Right lung (tissue), 5 donors: ENCODE results near the gene UTP25. TPM values are rescaled to one million over a fixed set of nuclear protein-coding genes. Genes with fewer than 3 reads are reported as not detected.
"Not testable (repeated sequence)": the region's sequence is repeated elsewhere in the genome, so short reads cannot be mapped to it uniquely, and the experiment has no call there.

Source experiments
- DNase-seq, 2 donors: peaks; one replicate each; pipeline ENCODE4 v3.0.0-alpha.2; 2013
- polyA plus RNA-seq, 5 donors: library from polyadenylated mRNA; unstranded; fragments of 120-200 nt; gene quantifications; one replicate each; pipeline versions ENCODE4 v1.2.1 to v1.2.3, GENCODE V29; 2013; ENCODE audit warnings: inconsistent platforms in 1 of 5, low replicate concordance in 1 of 5; ENCODE audit not compliant: insufficient read length in 5 of 5, insufficient read depth in 1 of 5

UTP25 gene
- polyA plus RNA-seq, 5 donors = 8.2 to 11.7 (median 10.9) TPM

- no peak for DNase-seq
Observed at GRCh38 chr1:209895709-209896108, 67.9 kb downstream of the UTP25 start.

- no peak for DNase-seq
Observed at GRCh38 chr1:209896346-209896745, 68.6 kb downstream of the UTP25 start.

- not testable (repeated sequence) for DNase-seq
Observed at GRCh38 chr1:209898271-209898670, 70.5 kb downstream of the UTP25 start.

DNA sequence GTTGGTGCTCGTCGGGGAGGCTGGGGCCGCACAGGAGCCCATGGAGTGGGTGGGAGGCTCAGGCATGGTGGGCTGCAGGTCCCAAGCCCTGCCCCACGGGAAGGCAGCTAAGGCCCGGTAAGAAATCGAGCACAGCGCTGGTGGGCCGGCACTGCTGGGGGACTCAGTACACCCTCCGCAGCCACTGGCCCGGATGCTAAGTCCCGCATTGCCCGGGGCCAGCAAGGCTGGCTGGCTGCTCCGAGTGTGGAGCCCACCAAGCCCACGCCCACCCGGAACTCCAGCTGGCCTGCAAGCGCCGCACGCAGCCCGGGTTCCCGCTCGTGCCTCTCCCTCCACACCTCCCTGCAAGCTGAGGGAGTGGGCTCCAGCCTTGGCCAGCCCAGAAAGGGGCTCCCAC is 71.1 kb downstream of the UTP25 start:
- not testable (repeated sequence) for DNase-seq

DNA sequence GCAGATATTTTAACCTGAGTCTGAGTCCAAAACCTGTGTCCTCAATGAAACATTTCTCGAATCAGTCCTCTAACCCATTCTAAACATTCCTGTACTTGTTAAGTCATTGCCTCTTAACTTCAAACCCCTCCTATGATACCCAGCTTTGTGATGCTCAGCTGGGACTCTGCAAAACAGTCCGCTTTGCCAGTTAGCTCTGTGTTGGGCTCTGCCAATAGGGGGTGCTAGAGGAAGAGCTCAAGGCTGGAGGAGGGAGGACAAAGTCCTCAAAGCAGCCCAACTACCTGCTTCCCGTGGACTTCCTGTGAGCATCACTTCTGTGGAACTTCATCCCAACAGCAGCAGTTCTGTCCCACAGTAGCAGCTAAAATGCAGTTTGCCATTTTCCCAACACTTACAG is 72.2 kb downstream of the UTP25 start:
- no peak for DNase-seq

DNA sequence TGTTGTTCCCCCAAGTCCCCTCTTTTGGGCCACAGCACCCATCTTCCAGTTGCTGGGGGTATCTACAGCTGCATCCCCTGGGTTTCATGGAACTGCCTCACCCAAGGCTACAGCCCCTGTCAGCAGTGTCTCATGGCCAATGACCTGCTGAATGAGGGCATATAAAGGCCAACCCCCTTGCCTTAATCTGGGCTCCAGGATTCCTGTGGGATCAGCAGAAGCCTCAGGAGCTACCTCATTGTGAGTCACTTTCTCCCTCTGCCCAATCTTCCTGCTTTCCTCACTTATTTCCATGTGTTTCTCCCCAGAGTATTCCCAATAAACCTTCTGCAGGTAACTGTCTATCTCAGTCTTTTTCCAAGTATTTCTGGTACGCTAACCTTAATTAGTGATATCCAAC is 73.0 kb downstream of the UTP25 start:
- no peak for DNase-seq

DNA sequence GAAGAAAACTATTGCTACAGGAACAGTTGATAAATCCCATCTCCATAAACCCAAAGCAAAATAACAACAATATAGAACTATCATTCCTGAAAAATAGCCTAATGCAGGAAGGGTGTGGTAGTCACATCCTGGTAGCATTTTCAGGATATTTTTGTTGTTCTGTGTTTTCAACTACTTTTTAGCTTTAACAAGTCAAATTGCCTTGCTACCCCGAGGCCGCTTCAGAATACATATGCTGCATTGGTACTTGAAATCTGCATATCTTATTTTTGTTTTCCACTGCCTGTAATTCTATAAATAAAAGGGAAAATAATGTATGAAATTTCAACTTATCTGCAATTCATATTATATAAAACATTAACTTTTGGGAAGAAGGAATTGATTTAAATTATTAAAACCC is 73.4 kb downstream of the UTP25 start:
- no peak for DNase-seq

- not testable (repeated sequence) for DNase-seq
Observed at GRCh38 chr1:209904774-209905173, 77.0 kb downstream of the UTP25 start.

Other genes with a start within 250 kb of the UTP25 start
- gene CAMK1G, start 244.3 kb upstream of the UTP25 start, polyA plus RNA-seq = 1 to 10 TPM; 6.8 to 9.1 (median 8.8) TPM
- gene LAMB3, start 175.5 kb upstream of the UTP25 start, polyA plus RNA-seq = 10 to 100 TPM; 36.5 to 99.7 (median 57.8) TPM
- gene G0S2, start 152.6 kb upstream of the UTP25 start, polyA plus RNA-seq = 10 to 100 TPM; 25.3 to 78.1 (median 36.3) TPM
- gene HSD11B1, start 123.1 kb upstream of the UTP25 start, polyA plus RNA-seq = 1 to 10 TPM; 4.6 to 9.0 (median 6.2) TPM
- gene TRAF3IP3, start 71.9 kb upstream of the UTP25 start, polyA plus RNA-seq = 1 to 10 TPM; 2.3 to 3.5 (median 2.6) TPM
- gene C1orf74, start 43.4 kb upstream of the UTP25 start, polyA plus RNA-seq = 1 to 10 TPM; 2.6 to 3.7 (median 3.2) TPM
- 10 to 100 TPM; 18.5 to 26.3 (median 20.5) TPM for gene IRF6, start 21.8 kb upstream of the UTP25 start, polyA plus RNA-seq
- gene SYT14, start 110.2 kb downstream of the UTP25 start, polyA plus RNA-seq = under 1 TPM; 0.13 to 0.81 (median 0.27) TPM